HG03432 (cell line): Measurements from ENCODE around the gene TMOD1.
"Not testable (repeated sequence)": the region's sequence is repeated elsewhere in the genome, so short reads cannot be mapped to it uniquely, and the experiment has no call there.

ENCODE experiments used
- ATAC-seq: cut with Tn5 transposase; IDR thresholded peaks from one replicate; pipeline ENCODE4 v1.9.1; 2021; ENCODE audit warnings: mild to moderate bottlenecking, moderate library complexity; ENCODE audit not compliant: unreplicated experiment

TMOD1 gene

GRCh38 chr9:97497558-97498375 is 3.7 kb upstream of the TMOD1 start:
- not testable (repeated sequence) for ATAC-seq

GRCh38 chr9:97498846-97499245 is 2.6 kb upstream of the TMOD1 start:
- not testable (repeated sequence) for ATAC-seq

- ATAC-seq = no peak
These were observed 1.2 kb upstream of the TMOD1 start for GRCh38 chr9:97500263-97500662.

DNA sequence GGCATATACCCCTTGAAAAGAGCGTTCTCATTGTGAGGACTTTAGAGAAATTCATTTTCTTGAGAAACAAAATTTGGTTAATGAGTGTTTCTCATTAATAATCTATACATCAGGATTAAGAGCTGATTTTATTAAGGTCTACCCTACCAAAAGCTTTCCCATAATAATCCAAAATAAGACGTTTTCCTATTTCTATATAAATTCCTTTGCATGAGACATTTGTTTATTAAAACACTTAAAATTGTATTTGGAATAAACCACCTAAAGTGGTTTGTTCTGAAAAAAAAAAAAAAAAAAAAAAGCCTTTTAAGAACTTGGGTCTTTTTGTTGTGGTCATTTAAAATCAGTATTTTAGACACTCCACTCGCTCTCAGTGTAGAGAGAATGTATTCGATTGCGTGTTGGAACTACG is 695 bp upstream of the TMOD1 start:
- no peak for ATAC-seq

- peak; percentile 40 for ATAC-seq
These were observed 431 bp downstream of the TMOD1 start for GRCh38 chr9:97501972-97502221.

DNA sequence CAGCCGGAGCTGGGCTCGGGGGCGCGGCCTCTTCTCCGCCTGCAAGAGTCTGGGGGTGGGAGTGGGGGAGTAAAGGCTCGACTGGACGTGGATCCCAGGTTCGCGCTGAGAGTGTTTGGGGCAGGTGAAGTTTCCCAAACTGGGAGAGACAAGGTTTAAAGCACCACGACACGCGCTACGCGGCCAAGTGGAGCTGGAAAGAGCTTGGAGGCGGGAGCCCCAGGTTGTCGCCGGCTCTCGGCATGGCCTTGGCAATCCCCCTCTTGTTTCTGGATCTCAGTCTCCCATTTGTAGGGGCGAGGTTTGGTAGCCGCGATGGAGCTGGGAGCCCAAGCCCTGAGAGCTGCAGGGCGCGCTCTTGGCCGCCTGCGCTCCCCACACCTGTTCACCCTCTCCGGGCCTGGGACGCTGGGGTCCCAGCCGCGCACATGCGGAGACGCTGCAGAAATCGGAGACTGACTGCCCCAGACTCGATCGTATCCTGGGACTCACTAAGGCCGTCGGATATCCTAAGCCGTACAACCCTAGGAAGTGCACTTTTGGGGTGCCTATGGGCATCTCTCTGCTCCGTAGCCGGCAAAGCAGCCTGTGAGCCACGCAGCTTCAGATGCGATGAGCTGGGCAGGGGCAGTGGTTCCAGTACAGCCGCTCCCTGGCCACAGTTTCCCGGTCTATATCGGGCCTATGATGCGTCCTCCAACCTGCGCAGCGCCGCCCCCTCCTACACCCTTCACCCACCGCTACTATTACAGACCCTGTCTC is 937 bp downstream of the TMOD1 start:
- no peak for ATAC-seq

GRCh38 chr9:97502984-97503861 is 1.8 kb downstream of the TMOD1 start:
- ATAC-seq = no peak

GRCh38 chr9:97503862-97504210 is 2.4 kb downstream of the TMOD1 start:
- no peak for ATAC-seq

DNA sequence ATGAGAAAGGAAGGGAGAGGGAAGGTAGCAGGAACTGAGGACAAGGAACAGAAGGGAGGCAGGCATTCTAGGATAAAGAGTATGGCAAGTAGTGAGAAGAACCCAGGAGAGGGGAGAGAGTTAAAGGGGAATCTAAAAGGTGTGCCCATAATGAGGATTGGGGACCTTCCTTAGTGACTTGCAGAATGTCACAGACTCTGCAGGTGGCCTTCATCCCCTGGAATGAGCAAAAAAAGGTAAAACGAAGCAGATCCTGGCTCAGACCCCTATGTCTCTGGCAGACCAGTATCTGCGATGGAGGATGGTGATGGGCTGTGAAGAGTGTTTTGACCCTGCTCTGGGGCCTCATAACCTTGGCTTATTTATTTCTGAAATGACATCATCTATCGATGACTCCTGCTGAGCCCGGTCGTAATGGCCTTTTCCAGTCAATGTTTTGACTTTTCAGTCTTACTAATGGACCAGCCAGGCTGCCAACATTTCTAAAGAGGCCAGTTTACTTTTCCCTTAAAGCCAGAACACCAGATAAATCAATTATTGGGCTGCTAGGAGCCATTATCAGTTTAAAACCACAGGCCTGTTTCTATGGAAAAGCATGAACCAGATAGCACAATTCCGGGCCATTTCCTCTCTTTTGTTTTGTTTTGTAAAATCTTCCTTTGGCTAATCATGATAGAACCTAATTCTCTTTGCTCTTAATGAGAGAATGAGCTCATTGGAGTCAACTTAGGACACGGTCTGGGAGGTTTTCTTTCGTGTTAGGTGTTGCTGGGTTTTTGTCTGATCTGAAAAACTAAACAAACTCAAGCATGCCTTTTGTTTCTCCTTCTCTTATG is 3.1 kb downstream of the TMOD1 start:
- ATAC-seq = no peak

GRCh38 chr9:97505845-97506244 is 4.4 kb downstream of the TMOD1 start:
- no peak for ATAC-seq

DNA sequence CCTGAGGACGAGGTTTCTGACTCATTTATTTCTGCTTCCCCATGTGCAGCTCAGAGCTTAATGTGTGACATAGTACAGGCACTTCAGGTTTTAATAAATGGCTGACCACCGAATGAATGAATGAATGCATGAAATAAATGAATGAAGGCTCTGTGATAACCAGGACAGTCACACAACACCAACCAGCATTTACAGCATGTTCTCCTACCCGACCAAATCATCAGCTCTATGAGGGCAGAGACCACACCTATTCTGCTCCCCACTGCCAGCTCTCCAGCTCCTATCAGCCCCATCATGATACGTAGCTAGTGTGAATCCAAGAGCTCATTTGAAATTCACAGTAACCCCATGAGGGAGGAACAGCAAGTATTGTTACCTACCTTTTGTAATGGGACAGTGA is 4.8 kb downstream of the TMOD1 start:
- no peak for ATAC-seq

- ATAC-seq = no peak
These were observed 5.3 kb downstream of the TMOD1 start for GRCh38 chr9:97506787-97507186.

- no peak for ATAC-seq
These were observed 6.0 kb downstream of the TMOD1 start for GRCh38 chr9:97507428-97507984.

GRCh38 chr9:97508852-97509251 is 7.4 kb downstream of the TMOD1 start:
- ATAC-seq = no peak

DNA sequence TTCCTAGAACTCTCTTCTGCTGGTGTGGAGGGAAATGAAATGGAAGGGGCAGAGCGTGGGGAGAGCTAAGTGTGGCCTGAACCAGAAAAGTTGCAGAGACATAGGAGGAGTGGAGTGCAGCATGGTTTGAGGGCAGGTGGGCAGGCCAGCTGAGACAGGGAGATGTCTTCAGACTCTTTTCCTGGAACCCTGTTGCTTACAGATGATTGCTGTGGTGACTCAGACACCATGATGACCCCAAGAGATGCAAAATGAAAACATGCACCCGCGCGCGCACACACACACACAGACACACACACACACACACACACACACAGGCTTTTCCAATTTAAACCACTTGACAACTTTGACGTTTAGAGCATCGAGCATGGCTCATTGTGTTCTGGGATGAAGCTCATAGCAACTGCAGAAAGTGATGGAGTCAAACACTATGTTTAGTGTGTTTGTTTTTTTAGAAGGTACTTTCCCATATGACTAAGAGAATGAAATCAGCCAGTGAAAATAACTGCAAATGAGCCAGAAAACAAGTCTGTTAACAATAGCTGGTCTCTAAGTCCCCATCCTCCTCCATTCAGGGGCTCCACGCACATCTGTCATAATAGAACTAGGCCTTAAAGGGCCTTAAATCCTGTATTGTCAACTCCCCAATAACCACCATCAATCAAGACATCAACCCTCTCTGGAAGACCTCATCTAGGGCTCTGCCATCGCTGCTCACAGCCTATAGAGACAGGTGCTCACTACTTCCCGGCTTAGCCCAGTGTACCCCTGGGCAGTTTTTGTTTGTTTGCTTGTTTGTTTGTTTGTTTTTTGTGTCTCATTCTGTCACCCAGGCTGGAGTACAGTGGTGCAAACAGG is 9.6 kb downstream of the TMOD1 start:
- peak; percentile 79 for ATAC-seq

GRCh38 chr9:97511655-97512427 is 10.4 kb downstream of the TMOD1 start:
- ATAC-seq = peak; percentile 12

- no peak for ATAC-seq
These were observed 11.6 kb downstream of the TMOD1 start for GRCh38 chr9:97512966-97513560.

- no peak for ATAC-seq
These were observed 13.1 kb downstream of the TMOD1 start for GRCh38 chr9:97514531-97514930.
